Measurements from ENCODE around the gene ADAMTSL1.

DNA sequence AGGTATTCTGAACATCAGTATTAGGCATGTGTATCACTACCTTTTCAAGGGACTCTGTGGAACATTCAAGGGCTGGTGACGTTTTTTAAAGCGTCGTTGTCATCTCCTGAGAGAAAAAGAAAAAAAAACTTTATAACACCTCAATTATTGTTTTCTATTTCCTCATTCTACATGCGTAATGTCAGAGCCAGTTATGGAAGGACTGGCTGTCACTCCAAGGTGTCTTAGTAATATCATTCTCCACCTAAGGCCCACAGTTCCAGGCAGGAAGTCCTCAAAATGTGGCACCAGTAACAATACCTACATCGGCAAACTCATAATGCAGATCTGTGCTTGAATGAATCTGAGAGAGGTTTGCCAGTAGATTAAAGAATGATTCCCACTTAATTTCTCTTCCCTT, 348.9 kb downstream of the ADAMTSL1 start:
- TF ChIP-seq, protein P1, sequence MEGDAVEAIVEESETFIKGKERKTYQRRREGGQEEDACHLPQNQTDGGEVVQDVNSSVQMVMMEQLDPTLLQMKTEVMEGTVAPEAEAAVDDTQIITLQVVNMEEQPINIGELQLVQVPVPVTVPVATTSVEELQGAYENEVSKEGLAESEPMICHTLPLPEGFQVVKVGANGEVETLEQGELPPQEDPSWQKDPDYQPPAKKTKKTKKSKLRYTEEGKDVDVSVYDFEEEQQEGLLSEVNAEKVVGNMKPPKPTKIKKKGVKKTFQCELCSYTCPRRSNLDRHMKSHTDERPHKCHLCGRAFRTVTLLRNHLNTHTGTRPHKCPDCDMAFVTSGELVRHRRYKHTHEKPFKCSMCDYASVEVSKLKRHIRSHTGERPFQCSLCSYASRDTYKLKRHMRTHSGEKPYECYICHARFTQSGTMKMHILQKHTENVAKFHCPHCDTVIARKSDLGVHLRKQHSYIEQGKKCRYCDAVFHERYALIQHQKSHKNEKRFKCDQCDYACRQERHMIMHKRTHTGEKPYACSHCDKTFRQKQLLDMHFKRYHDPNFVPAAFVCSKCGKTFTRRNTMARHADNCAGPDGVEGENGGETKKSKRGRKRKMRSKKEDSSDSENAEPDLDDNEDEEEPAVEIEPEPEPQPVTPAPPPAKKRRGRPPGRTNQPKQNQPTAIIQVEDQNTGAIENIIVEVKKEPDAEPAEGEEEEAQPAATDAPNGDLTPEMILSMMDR (IDR thresholded peaks at IDR 0.05; ENCODE audit: extremely low read depth in 1 of 2, insufficient read depth in 1 of 2, low read depth in 1 of 2, low read length in 2 of 2) = no peak
- TF ChIP-seq POLR2A (IDR thresholded peaks at IDR 0.05; ENCODE audit: low read depth, low read length) (no peak), EZH2 (IDR thresholded peaks at IDR 0.05; ENCODE audit: borderline replicate concordance, low read depth, low read length, severe bottlenecking) (no peak), POLR2AphosphoS5 (IDR thresholded peaks at IDR 0.05; ENCODE audit: insufficient read depth, low read depth, low read length) (no peak)
- TF ChIP-seq, protein P2, sequence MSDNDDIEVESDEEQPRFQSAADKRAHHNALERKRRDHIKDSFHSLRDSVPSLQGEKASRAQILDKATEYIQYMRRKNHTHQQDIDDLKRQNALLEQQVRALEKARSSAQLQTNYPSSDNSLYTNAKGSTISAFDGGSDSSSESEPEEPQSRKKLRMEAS (IDR thresholded peaks at IDR 0.05; ENCODE audit: insufficient read depth, insufficient read length) = no peak
